HepG2 (cell line): Measurements from ENCODE around the gene TMEFF2. TPM values are rescaled to one million over a fixed set of nuclear protein-coding genes. Genes with fewer than 3 reads are reported as not detected.

Experiments
- ATAC-seq: fragments of 200-7000 bp; cut with Tn5 transposase; 3 replicates; pipeline ENCODE4 v1.9.1; 2020; ENCODE audit warnings: mild to moderate bottlenecking, moderate library complexity
- BruUV-seq: library from RNA; stranded (reverse); fragments of 400-500 nt; replicated peaks from 2 replicates; lab custom pipeline; 2021; lab: Mats Ljungman, UMichigan
- CTCF ChIA-PET: fragments of 300-600 bp; formaldehyde crosslinking; extraction: SDS; loops from one replicate; lab custom pipeline; 2021; ENCODE audit warnings: low total read pairs, inconsistent platforms, low intra/inter-chr PET ratio; lab: Yijun Ruan, JAX
- POLR2A ChIA-PET: fragments of 350-600 bp; sonication (Branson Sonifier 250); formaldehyde crosslinking; loops from one replicate; lab custom pipeline; 2020; ENCODE audit warnings: antibody characterized with exemption, inconsistent platforms; lab: Yijun Ruan, JAX
- DNase-seq: peaks from one replicate; pipeline ENCODE4 v3.0.0-alpha.2; 2015; ENCODE audit warnings: low spot score
- FAIRE-seq: peaks from 3 replicates; lab custom pipeline; 2011; peaks lifted over from hg19 to GRCh38; lab: Jason Lieb, UNC
- H2AFZ ChIP-seq: one replicate; pipeline ENCODE4 v1.6.1; 2011; ENCODE audit warnings: low read length, inconsistent platforms
- H3K27ac ChIP-seq: fragments of 300-600 bp; 3 replicates; pipeline ENCODE4 v1.8.0; 2011; ENCODE audit warnings: mixed run types, mild to moderate bottlenecking, mixed read lengths, low read length, inconsistent platforms; ENCODE audit not compliant: insufficient read depth; ENCODE audit errors: extremely low read length
- H3K27me3 ChIP-seq, 2 experiments: fragments of 200-600 bp in 1 of 2; 2 replicates in 1 of 2; 3 replicates in 1 of 2; pipeline versions ENCODE4 v1.6.0 to v1.8.0; 2011; ENCODE audit warnings: low read length in 2 of 2, mild to moderate bottlenecking in 2 of 2, moderate library complexity in 2 of 2, inconsistent platforms in 1 of 2; ENCODE audit not compliant: insufficient read depth in 2 of 2, control insufficient read depth in 1 of 2
- H3K36me3 ChIP-seq, 2 experiments: fragments of 200-600 bp in 1 of 2; replicated peaks in 1 of 2; 2 replicates in 1 of 2; 3 replicates in 1 of 2; pipeline versions ENCODE4 v1.5.1 to v1.8.0; 2011; ENCODE audit warnings: low read length in 2 of 2, inconsistent platforms in 1 of 2; ENCODE audit not compliant: insufficient read depth in 2 of 2, control insufficient read depth in 1 of 2
- H3K4me1 ChIP-seq: 2 replicates; pipeline ENCODE4 v1.5.1; 2012; ENCODE audit warnings: low read length, inconsistent platforms; ENCODE audit not compliant: insufficient read depth
- H3K4me2 ChIP-seq: 2 replicates; pipeline ENCODE4 v1.6.0; 2011; ENCODE audit warnings: low read depth, low read length, inconsistent platforms
- H3K4me3 ChIP-seq, 3 experiments: fragments of 200-600 bp in 1 of 3; sonication (generic), shearing (Covaris generic) in 1 of 3; replicated peaks in 1 of 3; 2 replicates each; pipeline ENCODE4 v1.5.1; 2011 to 2016; ENCODE audit warnings: low read length in 3 of 3, inconsistent platforms in 2 of 3, low read depth in 2 of 3, mild to moderate bottlenecking in 2 of 3, control low read depth in 1 of 3, mixed read lengths in 1 of 3; ENCODE audit not compliant: insufficient read depth in 1 of 3
- H3K79me2 ChIP-seq: one replicate; pipeline ENCODE4 v1.6.1; 2011; ENCODE audit warnings: low read length, inconsistent platforms; ENCODE audit not compliant: insufficient read depth
- H3K9ac ChIP-seq: 2 replicates; pipeline ENCODE4 v1.6.0; 2011; ENCODE audit warnings: mild to moderate bottlenecking, low read depth, low read length, inconsistent platforms; ENCODE audit not compliant: insufficient read depth
- H3K9me3 ChIP-seq: 2 replicates; pipeline ENCODE4 v1.5.1; 2012; ENCODE audit warnings: mild to moderate bottlenecking, low read length
- H4K20me1 ChIP-seq: 2 replicates; pipeline ENCODE4 v1.6.0; 2011; ENCODE audit warnings: inconsistent platforms, mild to moderate bottlenecking, low read length, moderate library complexity; ENCODE audit not compliant: insufficient read depth
- JUNB ChIP-seq: sonication (generic); formaldehyde crosslinking; IDR thresholded peaks from 2 replicates; pipeline ENCODE4 v1.8.0; 2022; ENCODE audit warnings: missing genetic modification reagents, mild to moderate bottlenecking, borderline replicate concordance
- MBNL3 ChIP-seq: fragments of 250-450 bp; sonication (Bioruptor Pico); conservative IDR thresholded peaks from 2 replicates; pipeline ENCODE4 v1.8.0; 2022; ENCODE audit warnings: mild to moderate bottlenecking, inconsistent platforms
- MED1 ChIP-seq: sonication (generic); formaldehyde crosslinking; IDR thresholded peaks from 2 replicates; pipeline ENCODE4 v1.4.0; 2020; ENCODE audit warnings: missing genetic modification reagents
- NCOA2 ChIP-seq: sonication (generic); formaldehyde crosslinking; IDR thresholded peaks from 2 replicates; pipeline ENCODE4 v1.8.0; 2022; ENCODE audit warnings: inconsistent platforms
- REXO4 ChIP-seq: sonication (generic); formaldehyde crosslinking; IDR thresholded peaks from 2 replicates; pipeline ENCODE4 v1.8.0; 2022; ENCODE audit warnings: missing genetic modification reagents, mild to moderate bottlenecking, borderline replicate concordance
- SMAD9 ChIP-seq: sonication (generic); formaldehyde crosslinking; IDR thresholded peaks from 2 replicates; pipeline ENCODE4 v1.5.1; 2020; ENCODE audit warnings: mild to moderate bottlenecking, missing genetic modification reagents
- SMARCE1 ChIP-seq: fragments of 450-650 bp; IDR thresholded peaks from 2 replicates; pipeline ENCODE4 v1.6.1; 2017; ENCODE audit warnings: borderline replicate concordance
- SRSF9 ChIP-seq: fragments of 200-400 bp; formaldehyde crosslinking; IDR thresholded peaks from 2 replicates; pipeline ENCODE4 v1.6.1; 2018; ENCODE audit warnings: borderline replicate concordance, mild to moderate bottlenecking, low read depth, low read length; ENCODE audit not compliant: insufficient read depth, poor library complexity, severe bottlenecking
- ZEB1 ChIP-seq: IDR thresholded peaks from 2 replicates; pipeline ENCODE4 v1.6.1; 2012; ENCODE audit warnings: mild to moderate bottlenecking, low read depth, inconsistent platforms; ENCODE audit not compliant: insufficient replicate concordance
- ZFP90 ChIP-seq: sonication (generic); formaldehyde crosslinking; IDR thresholded peaks from 2 replicates; pipeline ENCODE4 v1.8.0; 2022; ENCODE audit warnings: missing genetic modification reagents, mild to moderate bottlenecking, inconsistent platforms, borderline replicate concordance
- ZNF552 ChIP-seq: sonication (generic); formaldehyde crosslinking; IDR thresholded peaks from 2 replicates; pipeline ENCODE4 v1.9.0; 2022; ENCODE audit warnings: missing genetic modification reagents, mild to moderate bottlenecking, borderline replicate concordance
- ZNF562 ChIP-seq: sonication (generic); formaldehyde crosslinking; IDR thresholded peaks from 2 replicates; pipeline ENCODE4 v1.8.0; 2022; ENCODE audit warnings: missing genetic modification reagents, borderline replicate concordance
- ZNF773 ChIP-seq: sonication (generic); formaldehyde crosslinking; IDR thresholded peaks from 2 replicates; pipeline ENCODE4 v1.4.0; 2020; ENCODE audit warnings: missing genetic modification reagents, borderline replicate concordance
- WGBS: methylation state at CpG from one replicate; pipeline ENCODE4 v1.1.6; 2017; ENCODE audit warnings: low lambda C conversion rate; 5-methylcytosine and 5-hydroxymethylcytosine counted together
- in situ Hi-C: cut with HindIII; loops from 2 replicates; pipeline ENCODE4 v1.10.0; 2017; ENCODE audit warnings: low pct_unique_long_range_greater_than_20kb; ENCODE audit not compliant: extremely low pct_ligation_motif_present
- intact Hi-C: fragments of 100-400 bp; cut with micrococcal nuclease; formaldehyde crosslinking; loops from one replicate; pipeline ENCODE4 v1.10.0; 2022; ENCODE audit not compliant: unreplicated experiment
- polyA plus RNA-seq, 8 experiments: library from polyadenylated mRNA; depleted of rRNA in 3 of 8; stranded (reverse) in 7 of 8; unstranded in 1 of 8; fragments of >200 nt; fragmentation: Illumina TruSeq in 4 of 8; extraction: Trizol in 4 of 8; gene quantifications; 2 replicates each; pipeline versions ENCODE4 v1.2.1 to v1.2.3, GENCODE V29; 2011 to 2016; ENCODE audit warnings: low read depth in 4 of 8, missing spikeins in 1 of 8, mixed read lengths in 1 of 8; ENCODE audit not compliant: insufficient read depth in 1 of 8
- total RNA-seq, 5 experiments: library from RNA; depleted of rRNA; stranded (reverse); fragments of >200 nt; fragmentation: Illumina TruSeq; extraction: Trizol; gene quantifications; 2 replicates each; pipeline ENCODE4 v1.2.3, GENCODE V29; 2016; ENCODE audit warnings: low read depth in 1 of 5
- TF ChIP-seq, protein P1 (sequence below): sonication (generic); formaldehyde crosslinking; IDR thresholded peaks from 2 replicates; pipeline ENCODE4 v1.4.0; 2020; ENCODE audit warnings: low read depth, mild to moderate bottlenecking, missing genetic modification reagents
- TF ChIP-seq, protein P2 (sequence below): sonication (generic); formaldehyde crosslinking; IDR thresholded peaks from 2 replicates; pipeline ENCODE4 v1.9.0; 2021; ENCODE audit warnings: missing genetic modification reagents, mild to moderate bottlenecking, borderline replicate concordance
- TF ChIP-seq, protein P3 (sequence below): sonication (generic); formaldehyde crosslinking; IDR thresholded peaks from 2 replicates; pipeline ENCODE4 v1.8.1; 2023; ENCODE audit warnings: mild to moderate bottlenecking, missing genetic modification reagents
- TF ChIP-seq, protein P4 (sequence below): sonication (generic); formaldehyde crosslinking; IDR thresholded peaks from 2 replicates; pipeline ENCODE4 v1.4.0; 2020; ENCODE audit warnings: missing genetic modification reagents
- TF ChIP-seq, protein P5 (sequence below): sonication (generic); formaldehyde crosslinking; IDR thresholded peaks from 2 replicates; pipeline ENCODE4 v1.9.0; 2022; ENCODE audit warnings: low read depth, missing genetic modification reagents

TMEFF2 gene
- total and polyA plus RNA-seq, 2 of the 13 experiments (the other 11 are each of a cell fraction or from before 2014, with no cell fraction given): not detected

DNA sequence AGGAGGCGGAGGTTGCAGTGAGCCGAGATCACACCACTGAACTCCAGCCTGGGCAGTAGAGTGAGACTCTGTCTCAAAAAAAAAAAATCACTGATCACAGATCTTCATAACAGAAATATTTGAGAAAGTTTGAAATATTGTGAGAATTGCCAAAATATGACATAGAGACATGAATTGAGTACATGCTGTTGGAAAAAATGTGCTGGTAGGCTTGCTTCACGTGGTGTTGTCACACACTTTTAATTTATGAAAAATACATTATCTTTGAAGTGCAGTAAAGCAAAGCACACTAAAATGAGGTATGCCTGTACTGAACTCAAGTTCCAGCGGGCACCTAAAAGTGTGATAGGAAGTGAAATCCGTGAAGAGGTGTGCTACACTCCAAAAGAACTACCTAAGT is 152.6 kb downstream of the TMEFF2 start:
- CTCF ChIA-PET: no interaction called here
- Histone ChIP-seq H3K9me3 (no peaks in the 10 kb centered on the region), H3K27me3 (no peaks in the 10 kb centered on the region), H3K79me2 (no peaks in the 10 kb centered on the region), H3K4me3 (no peak overlapping the region)
- no peak for ATAC-seq
- no peak for TF ChIP-seq SMARCE1
- TF ChIP-seq, protein P1, sequence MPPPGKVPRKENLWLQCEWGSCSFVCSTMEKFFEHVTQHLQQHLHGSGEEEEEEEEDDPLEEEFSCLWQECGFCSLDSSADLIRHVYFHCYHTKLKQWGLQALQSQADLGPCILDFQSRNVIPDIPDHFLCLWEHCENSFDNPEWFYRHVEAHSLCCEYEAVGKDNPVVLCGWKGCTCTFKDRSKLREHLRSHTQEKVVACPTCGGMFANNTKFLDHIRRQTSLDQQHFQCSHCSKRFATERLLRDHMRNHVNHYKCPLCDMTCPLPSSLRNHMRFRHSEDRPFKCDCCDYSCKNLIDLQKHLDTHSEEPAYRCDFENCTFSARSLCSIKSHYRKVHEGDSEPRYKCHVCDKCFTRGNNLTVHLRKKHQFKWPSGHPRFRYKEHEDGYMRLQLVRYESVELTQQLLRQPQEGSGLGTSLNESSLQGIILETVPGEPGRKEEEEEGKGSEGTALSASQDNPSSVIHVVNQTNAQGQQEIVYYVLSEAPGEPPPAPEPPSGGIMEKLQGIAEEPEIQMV: no peak
- TF ChIP-seq ZNF773 (CRISPR knock-in tag): no peak
- TF ChIP-seq REXO4 (CRISPR knock-in tag): no peak
- no peak for TF ChIP-seq ZFP90 (CRISPR knock-in tag)
- TF ChIP-seq, protein P2, sequence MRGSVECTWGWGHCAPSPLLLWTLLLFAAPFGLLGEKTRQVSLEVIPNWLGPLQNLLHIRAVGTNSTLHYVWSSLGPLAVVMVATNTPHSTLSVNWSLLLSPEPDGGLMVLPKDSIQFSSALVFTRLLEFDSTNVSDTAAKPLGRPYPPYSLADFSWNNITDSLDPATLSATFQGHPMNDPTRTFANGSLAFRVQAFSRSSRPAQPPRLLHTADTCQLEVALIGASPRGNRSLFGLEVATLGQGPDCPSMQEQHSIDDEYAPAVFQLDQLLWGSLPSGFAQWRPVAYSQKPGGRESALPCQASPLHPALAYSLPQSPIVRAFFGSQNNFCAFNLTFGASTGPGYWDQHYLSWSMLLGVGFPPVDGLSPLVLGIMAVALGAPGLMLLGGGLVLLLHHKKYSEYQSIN (CRISPR knock-in tag): no peak
- no peak for TF ChIP-seq SRSF9
- TF ChIP-seq ZNF562 (CRISPR knock-in tag): no peak
- no peak for TF ChIP-seq ZEB1
- no peak for TF ChIP-seq ZNF552 (CRISPR knock-in tag)
- TF ChIP-seq NCOA2 (CRISPR knock-in tag): no peak
- no peak for TF ChIP-seq MBNL3 (CRISPR knock-in tag)
- no peak for TF ChIP-seq SMAD9 (CRISPR knock-in tag)
- TF ChIP-seq, protein P3, sequence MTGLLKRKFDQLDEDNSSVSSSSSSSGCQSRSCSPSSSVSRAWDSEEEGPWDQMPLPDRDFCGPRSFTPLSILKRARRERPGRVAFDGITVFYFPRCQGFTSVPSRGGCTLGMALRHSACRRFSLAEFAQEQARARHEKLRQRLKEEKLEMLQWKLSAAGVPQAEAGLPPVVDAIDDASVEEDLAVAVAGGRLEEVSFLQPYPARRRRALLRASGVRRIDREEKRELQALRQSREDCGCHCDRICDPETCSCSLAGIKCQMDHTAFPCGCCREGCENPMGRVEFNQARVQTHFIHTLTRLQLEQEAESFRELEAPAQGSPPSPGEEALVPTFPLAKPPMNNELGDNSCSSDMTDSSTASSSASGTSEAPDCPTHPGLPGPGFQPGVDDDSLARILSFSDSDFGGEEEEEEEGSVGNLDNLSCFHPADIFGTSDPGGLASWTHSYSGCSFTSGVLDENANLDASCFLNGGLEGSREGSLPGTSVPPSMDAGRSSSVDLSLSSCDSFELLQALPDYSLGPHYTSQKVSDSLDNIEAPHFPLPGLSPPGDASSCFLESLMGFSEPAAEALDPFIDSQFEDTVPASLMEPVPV (CRISPR knock-in tag): no peak
- TF ChIP-seq, protein P4, sequence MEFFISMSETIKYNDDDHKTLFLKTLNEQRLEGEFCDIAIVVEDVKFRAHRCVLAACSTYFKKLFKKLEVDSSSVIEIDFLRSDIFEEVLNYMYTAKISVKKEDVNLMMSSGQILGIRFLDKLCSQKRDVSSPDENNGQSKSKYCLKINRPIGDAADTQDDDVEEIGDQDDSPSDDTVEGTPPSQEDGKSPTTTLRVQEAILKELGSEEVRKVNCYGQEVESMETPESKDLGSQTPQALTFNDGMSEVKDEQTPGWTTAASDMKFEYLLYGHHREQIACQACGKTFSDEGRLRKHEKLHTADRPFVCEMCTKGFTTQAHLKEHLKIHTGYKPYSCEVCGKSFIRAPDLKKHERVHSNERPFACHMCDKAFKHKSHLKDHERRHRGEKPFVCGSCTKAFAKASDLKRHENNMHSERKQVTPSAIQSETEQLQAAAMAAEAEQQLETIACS (CRISPR knock-in tag): no peak
- no peak for TF ChIP-seq JUNB (CRISPR knock-in tag)
- TF ChIP-seq, protein P5, sequence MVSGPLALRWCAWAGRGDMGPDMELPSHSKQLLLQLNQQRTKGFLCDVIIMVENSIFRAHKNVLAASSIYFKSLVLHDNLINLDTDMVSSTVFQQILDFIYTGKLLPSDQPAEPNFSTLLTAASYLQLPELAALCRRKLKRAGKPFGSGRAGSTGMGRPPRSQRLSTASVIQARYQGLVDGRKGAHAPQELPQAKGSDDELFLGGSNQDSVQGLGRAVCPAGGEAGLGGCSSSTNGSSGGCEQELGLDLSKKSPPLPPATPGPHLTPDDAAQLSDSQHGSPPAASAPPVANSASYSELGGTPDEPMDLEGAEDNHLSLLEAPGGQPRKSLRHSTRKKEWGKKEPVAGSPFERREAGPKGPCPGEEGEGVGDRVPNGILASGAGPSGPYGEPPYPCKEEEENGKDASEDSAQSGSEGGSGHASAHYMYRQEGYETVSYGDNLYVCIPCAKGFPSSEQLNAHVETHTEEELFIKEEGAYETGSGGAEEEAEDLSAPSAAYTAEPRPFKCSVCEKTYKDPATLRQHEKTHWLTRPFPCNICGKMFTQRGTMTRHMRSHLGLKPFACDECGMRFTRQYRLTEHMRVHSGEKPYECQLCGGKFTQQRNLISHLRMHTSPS: no peak
- no peak for TF ChIP-seq MED1
- TF ChIP-seq, all 625 proteins: peak for 0
- in situ Hi-C loops (no loop called here), intact Hi-C loops (no loop called here)
- WGBS: 42% methylated on average over 5 of the region's 5 CpGs
- H3K4me1 ChIP-seq: no peaks in the 10 kb centered on the region
- FAIRE-seq (no peak), DNase-seq (no peak)
- no peak overlapping the region for H2AFZ ChIP-seq
- no peaks in the 10 kb centered on the region for H3K36me3 ChIP-seq
- H4K20me1 ChIP-seq: no peaks in the 10 kb centered on the region
- H3K4me2 ChIP-seq: no peak overlapping the region
- H3K9ac ChIP-seq: no peak overlapping the region
- POLR2A ChIA-PET: no interaction called here
- no peak overlapping the region for H3K27ac ChIP-seq
- BruUV-seq: no TSS peak
